ENCODE data around the gene GRK2. TPM values are rescaled to one million over a fixed set of nuclear protein-coding genes. Genes with fewer than 3 reads are reported as not detected.

GRK2 gene
- total RNA-seq, 2 donors from 2014 or later = 58.0 to 61.7 TPM

- H3K27me3 ChIP-seq (ENCODE audit: control insufficient read depth, insufficient read depth, low read length, poor library complexity, severe bottlenecking) = no peaks in the 10 kb centered on the region
- H3K27ac ChIP-seq (ENCODE audit: low read depth, low read length) = no peak overlapping the region
- 91 to 95% methylated on average over 8 to 20 of the region's 20 CpGs for WGBS, 2 experiments (ENCODE audit: insufficient coverage in 1 of 2, insufficient read length in 1 of 2)
- Mint-ChIP-seq H3K27ac (no peak overlapping the region), H3K4me1 (peaks cover 3% of the 10 kb centered on the region), H3K9me3 (no peaks in the 10 kb centered on the region), H3K36me3 (ENCODE audit: low read depth) (peaks cover 44% of the 10 kb centered on the region), H3K4me3 (no peak overlapping the region), H3K27me3 (ENCODE audit: insufficient read depth) (no peaks in the 10 kb centered on the region)
- no peaks in the 10 kb centered on the region for H3K9me3 ChIP-seq (ENCODE audit: control insufficient read depth, low read length)
- H3K36me3 ChIP-seq (ENCODE audit: control insufficient read depth, insufficient read depth, low read length) = peaks cover 25% of the 10 kb centered on the region
- no peak overlapping the region for H3K4me3 ChIP-seq (ENCODE audit: low read length)
- no peaks in the 10 kb centered on the region for H3K4me1 ChIP-seq (ENCODE audit: control insufficient read depth, insufficient read depth, low read length)
- no peak overlapping the region for H3K9ac ChIP-seq (ENCODE audit: extremely low read depth, low read length, poor library complexity, severe bottlenecking)
- no peak for DNase-seq
- no peak for TF ChIP-seq CTCF (conservative IDR thresholded peaks at IDR 0.05)
These were observed 16.0 kb downstream of the GRK2 start for GRCh38 chr11:67282155-67282875.

- no peak for DNase-seq
- Mint-ChIP-seq H3K27ac (no peak overlapping the region), H3K36me3 (ENCODE audit: low read depth) (peaks cover 44% of the 10 kb centered on the region), H3K27me3 (ENCODE audit: insufficient read depth) (no peaks in the 10 kb centered on the region), H3K9me3 (no peaks in the 10 kb centered on the region), H3K4me3 (no peak overlapping the region), H3K4me1 (peaks cover 9% of the 10 kb centered on the region)
- Histone ChIP-seq H3K4me1 (ENCODE audit: control insufficient read depth, insufficient read depth, low read length) (no peaks in the 10 kb centered on the region), H3K27ac (ENCODE audit: low read depth, low read length) (no peak overlapping the region), H3K4me3 (ENCODE audit: low read length) (no peak overlapping the region), H3K9me3 (ENCODE audit: control insufficient read depth, low read length) (no peaks in the 10 kb centered on the region), H3K9ac (ENCODE audit: extremely low read depth, low read length, poor library complexity, severe bottlenecking) (no peak overlapping the region), H3K36me3 (ENCODE audit: control insufficient read depth, insufficient read depth, low read length) (peaks cover 25% of the 10 kb centered on the region), H3K27me3 (ENCODE audit: control insufficient read depth, insufficient read depth, low read length, poor library complexity, severe bottlenecking) (no peaks in the 10 kb centered on the region)
- 93 to 100% methylated on average over 9 to 11 of the region's 11 CpGs for WGBS, 2 experiments (ENCODE audit: insufficient coverage in 1 of 2, insufficient read length in 1 of 2)
- TF ChIP-seq CTCF (conservative IDR thresholded peaks at IDR 0.05) = no peak
These were observed 16.7 kb downstream of the GRK2 start for GRCh38 chr11:67282876-67283371.

GRCh38 chr11:67283481-67283963, 17.2 kb downstream of the GRK2 start:
- no peaks in the 10 kb centered on the region for H3K9me3 ChIP-seq (ENCODE audit: control insufficient read depth, low read length)
- Mint-ChIP-seq H3K36me3 (ENCODE audit: low read depth) (peaks cover 44% of the 10 kb centered on the region), H3K27ac (no peak overlapping the region), H3K4me3 (no peak overlapping the region), H3K9me3 (no peaks in the 10 kb centered on the region), H3K27me3 (ENCODE audit: insufficient read depth) (no peaks in the 10 kb centered on the region), H3K4me1 (peaks cover 10% of the 10 kb centered on the region)
- H3K27ac ChIP-seq (ENCODE audit: low read depth, low read length) = no peak overlapping the region
- peaks cover 25% of the 10 kb centered on the region for H3K36me3 ChIP-seq (ENCODE audit: control insufficient read depth, insufficient read depth, low read length)
- no peaks in the 10 kb centered on the region for H3K27me3 ChIP-seq (ENCODE audit: control insufficient read depth, insufficient read depth, low read length, poor library complexity, severe bottlenecking)
- no peaks in the 10 kb centered on the region for H3K4me1 ChIP-seq (ENCODE audit: control insufficient read depth, insufficient read depth, low read length)
- H3K4me3 ChIP-seq (ENCODE audit: low read length) = no peak overlapping the region
- no peak for TF ChIP-seq CTCF (conservative IDR thresholded peaks at IDR 0.05)
- no peak overlapping the region for H3K9ac ChIP-seq (ENCODE audit: extremely low read depth, low read length, poor library complexity, severe bottlenecking)
- WGBS, 2 experiments (ENCODE audit: insufficient coverage in 1 of 2, insufficient read length in 1 of 2) = 93 to 97% methylated on average over 11 to 13 of the region's 13 CpGs
- DNase-seq = no peak
